Urinary bladder (tissue), 4 donors: ENCODE results near the gene DNAJB13. TPM values are rescaled to one million over a fixed set of nuclear protein-coding genes. Genes with fewer than 3 reads are reported as not detected.
"Not testable (repeated sequence)": the region's sequence is repeated elsewhere in the genome, so short reads cannot be mapped to it uniquely, and the experiment has no call there.

Experiments
- DNase-seq: peaks from one replicate; pipeline ENCODE4 v3.0.0-alpha.2; 2015; ENCODE audit errors: extremely low spot score
- H3K27ac ChIP-seq: one replicate; pipeline ENCODE4 v1.5.1; 2013; ENCODE audit warnings: low read depth, mild to moderate bottlenecking, moderate library complexity
- H3K36me3 ChIP-seq: one replicate; pipeline ENCODE4 v1.6.1; 2013; ENCODE audit warnings: mild to moderate bottlenecking, moderate library complexity; ENCODE audit not compliant: insufficient read depth
- H3K4me1 ChIP-seq: one replicate; pipeline ENCODE4 v1.6.1; 2013; ENCODE audit warnings: mild to moderate bottlenecking, moderate library complexity; ENCODE audit not compliant: insufficient read depth
- H3K4me3 ChIP-seq: one replicate; pipeline ENCODE4 v1.5.1; 2013; ENCODE audit warnings: low read depth, low read length
- WGBS: extraction: QIAGEN DNeasy Blood & Tissue Kit; methylation state at CpG from one replicate; pipeline ENCODE4 v1.1.7; 2013; 5-methylcytosine and 5-hydroxymethylcytosine counted together
- polyA plus RNA-seq: library from polyadenylated mRNA; stranded (reverse); fragments of 200-250 nt; gene quantifications from one replicate; pipeline ENCODE4 v1.2.3, GENCODE V29; 2013
- total RNA-seq: library from RNA; depleted of rRNA; stranded (reverse); fragments of >200 nt; gene quantifications from one replicate; pipeline ENCODE4 v1.2.3, GENCODE V29; 2014
- donor health status: healthy with polysubstance abuse.
- donor health status: healthy.

The DNAJB13 gene, protein sequence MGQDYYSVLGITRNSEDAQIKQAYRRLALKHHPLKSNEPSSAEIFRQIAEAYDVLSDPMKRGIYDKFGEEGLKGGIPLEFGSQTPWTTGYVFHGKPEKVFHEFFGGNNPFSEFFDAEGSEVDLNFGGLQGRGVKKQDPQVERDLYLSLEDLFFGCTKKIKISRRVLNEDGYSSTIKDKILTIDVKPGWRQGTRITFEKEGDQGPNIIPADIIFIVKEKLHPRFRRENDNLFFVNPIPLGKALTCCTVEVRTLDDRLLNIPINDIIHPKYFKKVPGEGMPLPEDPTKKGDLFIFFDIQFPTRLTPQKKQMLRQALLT
- total RNA-seq (0.58 TPM), polyA plus RNA-seq (0.38 TPM)

GRCh38 chr11:73950869-73951710 is at the start of gene DNAJB13:
DNAJB13 (plus strand) TSS chr11:73951026; CDS start chr11:73951070, 44 bp downstream.
- Histone ChIP-seq H3K4me3 (no peak within 1 kb of the TSS), H3K4me1 (no peaks in the 10 kb centered on the region), H3K27ac (no peak within 1 kb of the TSS), H3K36me3 (no peaks in the 10 kb centered on the region)
- no peak for DNase-seq
- 76% methylated on average over 12 of the region's 12 CpGs for WGBS

GRCh38 chr11:73902303-73902702 is 48.5 kb upstream of the DNAJB13 start:
- Histone ChIP-seq H3K4me1 (no peaks in the 10 kb centered on the region), H3K36me3 (peaks cover 4% of the 10 kb centered on the region), H3K27ac (no peak overlapping the region), H3K4me3 (no peak overlapping the region)
- DNase-seq, result no peak
- 93% methylated on average over 1 of the region's 1 CpG for WGBS

GRCh38 chr11:73907191-73907590 is 43.6 kb upstream of the DNAJB13 start:
- 88% methylated on average over 4 of the region's 4 CpGs for WGBS
- peaks cover 7% of the 10 kb centered on the region for H3K36me3 ChIP-seq
- H3K27ac ChIP-seq, result no peak overlapping the region

GRCh38 chr11:73912026-73912425 is 38.8 kb upstream of the DNAJB13 start:
- no peak for DNase-seq
- Histone ChIP-seq H3K4me3 (no peak overlapping the region), H3K36me3 (peaks cover 5% of the 10 kb centered on the region), H3K27ac (no peak overlapping the region), H3K4me1 (no peaks in the 10 kb centered on the region)
- 97% methylated on average over 2 of the region's 2 CpGs for WGBS

More at GRCh38 chr11:73907191-73907590, 43.6 kb upstream of the DNAJB13 start:
- no peak for DNase-seq
- no peaks in the 10 kb centered on the region for H3K4me1 ChIP-seq
- no peak overlapping the region for H3K4me3 ChIP-seq

- Histone ChIP-seq H3K27ac (no peak overlapping the region), H3K36me3 (peaks cover 8% of the 10 kb centered on the region), H3K4me3 (no peak overlapping the region), H3K4me1 (no peaks in the 10 kb centered on the region)
- no peak for DNase-seq
These were observed 37.4 kb upstream of the DNAJB13 start for GRCh38 chr11:73913472-73913871.

GRCh38 chr11:73914284-73914683 is 36.5 kb upstream of the DNAJB13 start:
- no peak overlapping the region for H3K27ac ChIP-seq
- 92% methylated on average over 4 of the region's 4 CpGs for WGBS
- peaks cover 8% of the 10 kb centered on the region for H3K36me3 ChIP-seq
- DNase-seq, result no peak
- no peak overlapping the region for H3K4me3 ChIP-seq
- no peaks in the 10 kb centered on the region for H3K4me1 ChIP-seq

DNA sequence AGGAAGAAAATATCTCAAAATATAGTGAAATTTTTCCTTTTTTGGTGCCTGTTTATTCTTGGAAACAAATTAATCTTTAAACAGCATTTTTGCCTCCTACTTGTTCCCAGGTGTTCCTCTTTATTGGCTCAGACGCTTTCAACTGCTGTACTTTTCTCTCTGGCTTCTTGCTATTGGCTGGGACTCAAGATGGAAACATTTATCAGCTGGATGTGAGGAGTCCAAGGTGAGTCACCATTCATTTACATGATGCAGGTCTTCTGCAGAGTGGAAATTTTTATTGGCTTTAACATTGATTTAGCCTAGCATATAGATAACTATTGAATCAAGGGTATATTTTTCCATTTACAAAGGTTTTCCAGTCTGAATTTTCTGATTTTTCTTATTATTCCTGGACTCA is 34.4 kb upstream of the DNAJB13 start:
- DNase-seq, result no peak
- H3K4me1 ChIP-seq, result no peaks in the 10 kb centered on the region
- H3K4me3 ChIP-seq, result no peak overlapping the region
- H3K36me3 ChIP-seq, result peaks cover 8% of the 10 kb centered on the region
- H3K27ac ChIP-seq, result no peak overlapping the region
- WGBS, result 76% methylated on average over 1 of the region's 1 CpG

GRCh38 chr11:73921180-73921579 is 29.6 kb upstream of the DNAJB13 start:
- no peak overlapping the region for H3K27ac ChIP-seq
- H3K4me3 ChIP-seq, result no peak overlapping the region
- H3K36me3 ChIP-seq, result peaks cover 5% of the 10 kb centered on the region
- no peaks in the 10 kb centered on the region for H3K4me1 ChIP-seq
- over 99% methylated on average over 4 of the region's 4 CpGs for WGBS
- DNase-seq, result no peak

DNA sequence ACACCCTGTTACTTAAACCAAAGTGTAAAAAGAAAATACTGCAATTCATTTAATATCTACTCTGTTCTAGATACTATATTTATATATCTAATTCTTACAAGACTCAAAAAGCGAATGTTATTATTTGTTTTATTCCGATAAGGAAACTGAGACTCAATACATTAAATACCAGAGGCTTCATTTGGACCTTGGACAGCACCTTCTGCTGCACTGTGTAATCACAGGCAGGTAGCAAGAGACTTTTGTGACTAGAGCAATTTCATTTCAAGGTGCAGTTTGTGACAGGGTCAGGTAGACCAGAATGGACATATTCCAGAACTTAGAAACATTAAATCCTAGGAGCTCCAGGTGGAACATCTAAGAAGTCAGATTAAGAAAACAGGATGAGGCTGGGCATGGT is 21.4 kb upstream of the DNAJB13 start:
- H3K4me3 ChIP-seq, result no peak overlapping the region
- no peaks in the 10 kb centered on the region for H3K4me1 ChIP-seq
- H3K27ac ChIP-seq, result no peak overlapping the region
- WGBS, result 98% methylated on average over 2 of the region's 2 CpGs
- DNase-seq, result no peak
- peaks cover 4% of the 10 kb centered on the region for H3K36me3 ChIP-seq

- no peak for DNase-seq
- peaks cover 4% of the 10 kb centered on the region for H3K36me3 ChIP-seq
- H3K27ac ChIP-seq, result no peak overlapping the region
- 63% methylated on average over 7 of the region's 7 CpGs for WGBS
- no peak overlapping the region for H3K4me3 ChIP-seq
- no peaks in the 10 kb centered on the region for H3K4me1 ChIP-seq
These were observed 19.7 kb upstream of the DNAJB13 start for GRCh38 chr11:73931039-73931645.

GRCh38 chr11:73931951-73932350 is 18.9 kb upstream of the DNAJB13 start:
- H3K36me3 ChIP-seq, result peaks cover 2% of the 10 kb centered on the region

GRCh38 chr11:73932781-73933180 is 18.0 kb upstream of the DNAJB13 start:
- WGBS, result 91% methylated on average over 7 of the region's 7 CpGs
- DNase-seq, result no peak
- Histone ChIP-seq H3K27ac (no peak overlapping the region), H3K36me3 (no peaks in the 10 kb centered on the region), H3K4me1 (no peaks in the 10 kb centered on the region), H3K4me3 (no peak overlapping the region)

More at GRCh38 chr11:73931951-73932350, 18.9 kb upstream of the DNAJB13 start:
- H3K27ac ChIP-seq, result no peak overlapping the region
- no peak for DNase-seq
- H3K4me1 ChIP-seq, result no peaks in the 10 kb centered on the region
- no peak overlapping the region for H3K4me3 ChIP-seq
- 93% methylated on average over 6 of the region's 6 CpGs for WGBS

GRCh38 chr11:73936047-73936446 is 14.8 kb upstream of the DNAJB13 start:
- WGBS, result 96% methylated on average over 16 of the region's 25 CpGs
- not testable (repeated sequence) for DNase-seq, H3K4me3 ChIP-seq, H3K4me1 ChIP-seq, H3K27ac ChIP-seq, H3K36me3 ChIP-seq

- no peak overlapping the region for H3K4me3 ChIP-seq
- no peak for DNase-seq
- no peak overlapping the region for H3K27ac ChIP-seq
- no peaks in the 10 kb centered on the region for H3K4me1 ChIP-seq
- WGBS, result 62% methylated on average over 4 of the region's 4 CpGs
- H3K36me3 ChIP-seq, result no peaks in the 10 kb centered on the region
These were observed 11.7 kb upstream of the DNAJB13 start for GRCh38 chr11:73939096-73939495.
